Measurements from ENCODE around the gene STARD8. TPM values are rescaled to one million over a fixed set of nuclear protein-coding genes. Genes with fewer than 3 reads are reported as not detected.

The STARD8 gene
- total RNA-seq, 1 donor from 2014 or later: 2.6 TPM

DNA sequence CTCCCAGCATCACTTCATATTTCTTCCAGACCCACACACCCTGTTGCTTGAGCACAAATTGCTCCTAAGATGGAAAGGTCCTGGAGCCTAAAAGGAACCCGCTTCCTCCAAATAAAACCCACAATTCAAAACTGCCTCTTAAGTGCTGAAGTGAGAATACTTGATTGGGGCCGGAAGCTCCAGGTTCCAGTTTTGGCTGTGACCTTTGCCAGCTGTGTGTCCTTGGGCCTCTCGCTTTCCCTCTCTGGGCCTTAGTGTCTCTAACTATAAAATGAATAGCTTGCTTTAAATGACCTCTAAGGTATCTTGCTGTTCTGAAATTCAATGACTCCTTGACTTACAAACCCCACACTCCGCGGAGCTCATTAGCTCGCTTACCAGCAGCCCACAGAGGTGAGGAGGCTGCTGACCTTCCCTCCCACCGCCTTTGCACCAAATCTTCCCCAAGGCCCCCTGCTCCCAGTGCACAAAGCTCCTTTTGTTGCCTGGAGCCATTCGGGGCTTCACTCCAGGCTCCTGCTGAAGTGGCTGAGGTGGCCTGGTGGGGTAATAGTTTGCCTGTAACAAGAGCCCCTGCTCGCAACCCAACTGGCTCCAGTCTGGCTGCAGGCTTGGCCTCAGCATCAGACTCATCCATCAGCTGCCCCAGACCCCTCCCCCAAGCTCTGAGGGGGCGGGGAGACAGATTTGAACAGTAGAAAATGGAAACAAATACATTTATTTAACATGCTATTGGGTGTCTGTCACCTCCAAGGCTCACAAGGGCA lies 21.8 kb downstream of the STARD8 start:
- no peak overlapping the region for H3K4me3 Mint-ChIP-seq
- peaks cover 5% of the 10 kb centered on the region for H3K27me3 Mint-ChIP-seq (ENCODE audit: insufficient read depth)
- H3K4me1 Mint-ChIP-seq (ENCODE audit: low read depth): no peaks in the 10 kb centered on the region
- H3K9me3 Mint-ChIP-seq: no peaks in the 10 kb centered on the region
- intact Hi-C loops (cut with micrococcal nuclease): no loop called here
- no peak overlapping the region for H3K27ac Mint-ChIP-seq
- DNase-seq (ENCODE audit: low spot score): no peak
- H3K36me3 Mint-ChIP-seq (ENCODE audit: low read depth): no peaks in the 10 kb centered on the region

DNA sequence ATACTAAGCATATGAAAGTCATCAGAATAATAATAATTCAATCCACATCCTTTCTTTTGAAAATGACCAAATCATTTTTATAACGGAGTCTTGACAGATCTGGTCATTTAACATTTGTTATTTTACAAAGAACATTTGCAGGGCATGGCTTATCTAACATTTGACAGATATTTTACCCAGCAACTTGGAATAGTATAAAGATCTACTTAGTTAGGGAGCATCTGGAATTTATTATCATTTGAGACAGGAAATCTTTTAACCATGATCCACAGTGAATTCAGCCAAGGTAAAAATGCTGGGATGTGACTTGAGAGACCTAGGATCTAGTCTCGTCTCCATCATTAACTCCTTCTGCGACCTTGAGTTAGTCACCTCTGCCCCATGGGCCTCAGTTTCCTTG lies 22.4 kb downstream of the STARD8 start:
- no peak for DNase-seq (ENCODE audit: low spot score)
- intact Hi-C loops (cut with micrococcal nuclease): no loop called here
- no peak overlapping the region for H3K27ac Mint-ChIP-seq
- no peak overlapping the region for H3K4me3 Mint-ChIP-seq
- peaks cover 5% of the 10 kb centered on the region for H3K27me3 Mint-ChIP-seq (ENCODE audit: insufficient read depth)
- H3K4me1 Mint-ChIP-seq (ENCODE audit: low read depth): no peaks in the 10 kb centered on the region
- H3K36me3 Mint-ChIP-seq (ENCODE audit: low read depth): no peaks in the 10 kb centered on the region
- H3K9me3 Mint-ChIP-seq: no peaks in the 10 kb centered on the region

DNA sequence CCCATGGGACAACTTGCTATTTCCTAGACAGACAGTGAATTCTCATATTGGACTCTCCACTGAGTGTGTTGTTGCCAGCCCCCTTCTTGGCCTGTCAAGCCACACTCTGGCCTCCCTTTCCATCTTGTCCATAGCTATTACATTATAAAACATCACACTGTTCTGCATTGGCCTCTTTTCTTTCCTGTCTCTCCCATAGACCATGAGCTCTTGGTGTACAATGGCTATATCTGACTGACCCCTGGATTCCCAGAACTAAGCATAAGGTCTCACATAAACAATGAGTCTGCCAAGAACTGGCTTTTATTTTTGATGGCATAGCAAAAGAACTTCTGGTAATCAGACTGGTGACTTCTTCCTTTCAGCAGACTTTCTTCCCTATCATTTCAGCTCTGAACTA lies 23.8 kb downstream of the STARD8 start:
- Mint-ChIP-seq H3K4me3 (no peak overlapping the region), H3K36me3 (ENCODE audit: low read depth) (no peaks in the 10 kb centered on the region), H3K9me3 (no peaks in the 10 kb centered on the region), H3K4me1 (ENCODE audit: low read depth) (no peaks in the 10 kb centered on the region), H3K27ac (no peak overlapping the region), H3K27me3 (ENCODE audit: insufficient read depth) (peaks cover 4% of the 10 kb centered on the region)
- DNase-seq (ENCODE audit: low spot score): no peak
- intact Hi-C loops (cut with micrococcal nuclease): no loop called here

DNA sequence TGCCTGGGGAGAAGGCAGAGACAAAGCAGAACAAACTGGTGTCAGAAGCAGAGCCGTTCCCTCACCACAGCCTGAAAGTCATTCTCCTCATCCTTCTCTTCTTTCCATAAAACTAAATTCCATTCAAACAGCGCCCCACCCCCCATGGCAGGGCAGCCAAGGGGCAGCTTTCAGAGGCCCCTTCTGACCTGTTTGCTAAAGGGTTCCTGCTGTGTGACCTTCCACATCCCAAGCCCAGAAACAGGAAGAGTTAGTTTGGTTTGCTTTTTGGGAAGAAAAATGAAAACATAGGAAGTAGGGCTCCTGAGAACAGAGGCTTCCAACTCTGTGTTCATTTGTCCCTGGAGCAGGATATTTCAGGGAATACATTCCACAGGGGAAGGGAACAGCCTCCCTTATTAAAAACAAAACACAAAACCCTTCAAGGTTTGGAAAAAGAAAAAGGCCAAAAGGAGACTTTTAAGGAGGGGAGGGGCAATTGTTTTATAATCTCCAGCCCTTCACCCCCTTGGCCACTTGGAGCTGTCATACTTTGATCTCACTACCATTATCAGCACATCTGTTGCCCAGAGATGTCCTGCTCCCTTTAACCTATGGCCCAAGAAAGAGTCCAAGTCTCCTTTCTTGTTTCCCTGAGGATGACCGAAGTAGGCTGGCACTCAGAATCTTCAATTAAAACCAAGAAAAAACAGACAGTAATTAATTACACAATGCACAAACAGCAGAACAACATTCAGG lies 25.3 kb downstream of the STARD8 start:
- Mint-ChIP-seq H3K36me3 (ENCODE audit: low read depth) (no peaks in the 10 kb centered on the region), H3K9me3 (no peaks in the 10 kb centered on the region), H3K4me3 (no peak overlapping the region), H3K27ac (peak overlapping the region; percentile 31), H3K27me3 (ENCODE audit: insufficient read depth) (no peaks in the 10 kb centered on the region), H3K4me1 (ENCODE audit: low read depth) (no peaks in the 10 kb centered on the region)
- no peak for DNase-seq (ENCODE audit: low spot score)
- intact Hi-C loops (cut with micrococcal nuclease): no loop called here

DNA sequence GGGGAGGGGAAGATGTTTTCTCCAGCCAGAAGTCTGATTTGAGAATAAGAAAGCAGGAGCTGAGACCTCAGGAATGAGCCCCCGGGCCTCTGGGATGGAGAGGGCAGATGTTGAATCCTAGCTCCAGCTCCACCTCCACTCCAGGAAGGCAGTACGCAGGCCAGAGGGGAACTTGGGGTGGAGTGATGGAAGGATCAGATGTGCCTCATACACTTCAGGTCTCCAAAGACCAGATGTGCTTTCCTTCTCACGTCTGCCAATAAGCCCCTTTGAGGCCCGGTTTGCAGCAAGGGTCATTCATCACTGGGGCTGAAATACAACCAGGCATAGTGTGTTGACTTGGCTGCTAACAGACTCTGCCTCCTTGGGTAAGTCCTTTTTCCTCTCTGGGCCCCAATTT lies 28.1 kb downstream of the STARD8 start:
- H3K4me3 Mint-ChIP-seq: no peak overlapping the region
- H3K27ac Mint-ChIP-seq: no peak overlapping the region
- DNase-seq (ENCODE audit: low spot score): no peak
- H3K4me1 Mint-ChIP-seq (ENCODE audit: low read depth): no peaks in the 10 kb centered on the region
- intact Hi-C loops (cut with micrococcal nuclease): no loop called here
- H3K9me3 Mint-ChIP-seq: no peaks in the 10 kb centered on the region
- no peaks in the 10 kb centered on the region for H3K27me3 Mint-ChIP-seq (ENCODE audit: insufficient read depth)
- no peaks in the 10 kb centered on the region for H3K36me3 Mint-ChIP-seq (ENCODE audit: low read depth)

DNA sequence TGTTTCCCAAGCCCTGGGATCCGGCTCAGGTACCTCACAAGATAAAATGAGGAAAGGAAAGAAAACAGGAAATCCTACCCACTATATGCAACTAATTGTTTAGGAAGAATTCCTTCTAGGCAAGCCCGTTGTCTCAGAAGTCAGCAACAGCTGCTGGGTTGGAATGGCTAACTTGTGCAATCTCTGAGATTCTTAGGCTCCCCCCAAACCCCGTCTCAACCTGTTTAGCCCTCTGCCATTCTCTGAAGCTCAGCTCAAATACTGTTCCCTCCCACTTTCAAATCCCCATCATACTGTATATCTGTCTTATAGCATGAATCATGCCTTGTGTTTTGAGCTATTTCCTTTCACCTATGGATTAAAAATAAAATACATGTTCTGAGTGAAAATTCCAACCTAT lies 28.9 kb downstream of the STARD8 start:
- no peaks in the 10 kb centered on the region for H3K27me3 Mint-ChIP-seq (ENCODE audit: insufficient read depth)
- intact Hi-C loops (cut with micrococcal nuclease): no loop called here
- no peak for DNase-seq (ENCODE audit: low spot score)
- no peak overlapping the region for H3K27ac Mint-ChIP-seq
- no peak overlapping the region for H3K4me3 Mint-ChIP-seq
- H3K9me3 Mint-ChIP-seq: no peaks in the 10 kb centered on the region
- H3K36me3 Mint-ChIP-seq (ENCODE audit: low read depth): no peaks in the 10 kb centered on the region
- H3K4me1 Mint-ChIP-seq (ENCODE audit: low read depth): no peaks in the 10 kb centered on the region

DNA sequence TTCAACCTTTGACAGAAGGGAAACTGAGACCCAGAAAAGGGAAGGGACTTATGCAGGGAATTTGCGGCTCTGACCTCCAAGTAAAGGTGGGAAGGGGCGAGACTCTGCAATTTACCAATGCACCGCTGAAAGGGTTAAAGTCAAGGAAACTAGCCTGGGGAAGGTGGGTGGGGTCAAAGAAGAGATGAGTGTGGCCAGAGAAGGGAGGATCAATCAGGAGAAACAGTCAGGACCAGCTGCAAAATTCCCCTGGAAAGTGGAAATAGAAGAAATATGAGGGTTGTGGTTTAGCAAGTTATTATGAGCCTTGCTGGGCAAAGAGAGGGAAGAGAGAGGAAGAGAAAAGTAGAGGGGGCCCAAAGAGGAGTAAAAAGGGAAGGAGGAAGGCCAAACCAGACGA lies 30.5 kb downstream of the STARD8 start:
- intact Hi-C loops (cut with micrococcal nuclease): no loop called here
- Mint-ChIP-seq H3K9me3 (no peaks in the 10 kb centered on the region), H3K27ac (no peak overlapping the region), H3K4me3 (no peak overlapping the region), H3K27me3 (ENCODE audit: insufficient read depth) (no peaks in the 10 kb centered on the region), H3K36me3 (ENCODE audit: low read depth) (no peaks in the 10 kb centered on the region), H3K4me1 (ENCODE audit: low read depth) (peaks cover 4% of the 10 kb centered on the region)
- DNase-seq (ENCODE audit: low spot score): no peak

DNA sequence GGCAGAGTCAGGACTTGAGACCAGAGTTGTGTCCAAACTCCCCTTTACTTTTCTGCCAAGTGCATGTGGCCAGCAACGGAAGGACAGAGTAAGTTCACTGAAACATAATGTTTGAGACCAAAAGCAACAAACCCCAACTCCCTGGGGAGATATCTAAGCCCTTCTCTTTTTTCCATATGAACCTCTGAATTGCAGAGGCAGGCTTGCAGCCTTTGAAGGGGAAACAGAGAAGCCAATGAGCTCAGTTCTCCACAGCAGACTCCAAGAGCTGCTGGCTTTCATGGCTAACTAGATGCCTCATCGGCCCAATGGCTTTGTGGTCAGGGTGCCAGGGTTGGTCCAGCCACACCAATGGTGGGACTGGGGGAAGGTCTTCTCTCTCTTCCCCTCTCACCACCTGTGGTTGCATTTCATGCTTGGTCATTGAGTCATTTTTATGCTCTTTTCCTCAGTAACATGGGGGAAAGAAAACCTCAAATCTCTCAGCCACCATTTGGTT lies 34.0 kb downstream of the STARD8 start:
- Mint-ChIP-seq H3K9me3 (no peaks in the 10 kb centered on the region), H3K36me3 (ENCODE audit: low read depth) (no peaks in the 10 kb centered on the region), H3K27me3 (ENCODE audit: insufficient read depth) (no peaks in the 10 kb centered on the region), H3K4me3 (no peak overlapping the region), H3K4me1 (ENCODE audit: low read depth) (peaks cover 28% of the 10 kb centered on the region), H3K27ac (no peak overlapping the region)
- intact Hi-C loops (cut with micrococcal nuclease): loop anchor here (5.0 kb wide), 1 partner anchor 109 kb away; no protein-coding TSS in a partner anchor
- DNase-seq (ENCODE audit: low spot score): no peak

DNA sequence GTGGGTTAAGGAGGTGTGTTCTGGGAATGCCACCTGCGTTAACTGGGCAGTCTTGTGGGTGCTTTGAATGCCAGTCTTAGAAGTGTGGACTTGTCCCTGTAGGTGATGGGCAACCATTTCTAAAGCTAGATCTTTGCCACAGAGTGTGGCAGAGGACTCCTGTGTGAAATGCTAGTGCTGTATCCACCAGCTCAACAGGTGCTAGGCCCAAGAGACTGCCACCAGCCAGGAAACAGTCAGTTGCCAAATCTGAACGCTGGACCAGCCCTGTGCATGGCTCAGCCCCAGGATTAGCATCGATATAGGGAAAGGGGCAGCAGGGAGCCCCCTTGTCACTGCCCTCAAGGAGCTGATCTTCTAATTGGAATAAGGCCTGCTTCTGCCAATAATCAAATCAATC lies 35.3 kb downstream of the STARD8 start:
- no peak for DNase-seq (ENCODE audit: low spot score)
- Mint-ChIP-seq H3K4me1 (ENCODE audit: low read depth) (peaks cover 38% of the 10 kb centered on the region), H3K9me3 (no peaks in the 10 kb centered on the region), H3K4me3 (no peak overlapping the region), H3K27me3 (ENCODE audit: insufficient read depth) (no peaks in the 10 kb centered on the region), H3K27ac (no peak overlapping the region), H3K36me3 (ENCODE audit: low read depth) (no peaks in the 10 kb centered on the region)
- intact Hi-C loops (cut with micrococcal nuclease): loop anchor here (5.0 kb wide), 1 partner anchor 110 kb away; no protein-coding TSS in a partner anchor

DNA sequence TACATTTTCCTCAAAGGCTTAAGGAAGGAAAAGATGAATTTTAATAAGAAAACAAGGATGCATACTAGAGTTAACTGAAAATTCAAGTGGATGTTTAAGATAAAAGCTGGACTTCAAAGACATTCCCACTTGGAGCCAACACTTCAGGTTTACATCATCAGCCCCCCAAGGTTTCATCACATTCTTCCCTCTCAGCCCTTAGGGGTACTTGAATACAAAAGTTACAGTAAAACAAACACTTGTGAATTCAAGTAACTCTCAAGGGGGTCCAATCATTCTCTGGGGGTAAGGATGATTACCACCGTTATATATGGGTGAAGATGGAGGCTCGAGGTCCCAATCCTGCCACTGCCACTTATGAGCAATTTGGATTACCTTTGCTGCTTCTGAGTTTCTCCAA lies 36.1 kb downstream of the STARD8 start:
- Mint-ChIP-seq H3K36me3 (ENCODE audit: low read depth) (no peaks in the 10 kb centered on the region), H3K27ac (no peak overlapping the region), H3K9me3 (no peaks in the 10 kb centered on the region), H3K4me3 (no peak overlapping the region), H3K27me3 (ENCODE audit: insufficient read depth) (no peaks in the 10 kb centered on the region), H3K4me1 (ENCODE audit: low read depth) (peaks cover 38% of the 10 kb centered on the region)
- intact Hi-C loops (cut with micrococcal nuclease): loop anchor here (5.0 kb wide), 1 partner anchor 111 kb away; no protein-coding TSS in a partner anchor
- DNase-seq (ENCODE audit: low spot score): no peak

DNA sequence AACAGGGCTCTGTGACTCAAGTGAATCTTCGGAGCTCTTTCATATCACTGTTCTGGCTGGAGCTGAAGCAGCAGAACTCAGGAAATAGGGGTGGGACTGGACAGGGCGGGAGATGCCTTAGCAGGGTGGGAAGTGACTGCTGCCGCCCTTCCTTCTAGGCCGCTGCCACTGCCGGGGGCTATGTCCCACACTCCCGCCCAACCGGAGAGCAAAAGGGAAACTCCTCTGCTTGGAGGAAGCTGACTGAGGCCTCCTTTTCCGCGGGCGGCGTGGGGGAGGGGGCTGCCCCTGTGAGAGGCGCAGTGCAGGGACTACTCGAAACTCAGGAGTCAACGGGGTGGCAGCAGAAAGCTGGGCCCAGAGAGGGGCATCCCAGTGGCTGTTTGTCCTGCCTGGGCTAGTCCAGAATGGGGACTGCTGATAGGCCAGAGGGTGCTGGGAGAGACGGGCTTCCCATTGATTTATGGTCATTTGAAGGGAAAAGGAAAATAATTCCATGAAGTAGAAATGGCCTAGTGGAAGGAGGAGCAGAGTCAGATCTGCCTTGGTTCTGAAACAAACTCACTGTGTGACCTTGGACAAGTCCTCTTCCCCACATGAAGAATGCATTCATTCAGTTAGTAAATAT lies 36.9 kb downstream of the STARD8 start:
- Mint-ChIP-seq H3K27me3 (ENCODE audit: insufficient read depth) (no peaks in the 10 kb centered on the region), H3K36me3 (ENCODE audit: low read depth) (no peaks in the 10 kb centered on the region), H3K9me3 (no peaks in the 10 kb centered on the region), H3K4me1 (ENCODE audit: low read depth) (peaks cover 38% of the 10 kb centered on the region), H3K4me3 (peak overlapping the region; percentile 39), H3K27ac (peak overlapping the region; percentile 18)
- intact Hi-C loops (cut with micrococcal nuclease): loop anchor here (5.0 kb wide), 1 partner anchor 112 kb away; no protein-coding TSS in a partner anchor
- DNase-seq (ENCODE audit: low spot score): no peak

DNA sequence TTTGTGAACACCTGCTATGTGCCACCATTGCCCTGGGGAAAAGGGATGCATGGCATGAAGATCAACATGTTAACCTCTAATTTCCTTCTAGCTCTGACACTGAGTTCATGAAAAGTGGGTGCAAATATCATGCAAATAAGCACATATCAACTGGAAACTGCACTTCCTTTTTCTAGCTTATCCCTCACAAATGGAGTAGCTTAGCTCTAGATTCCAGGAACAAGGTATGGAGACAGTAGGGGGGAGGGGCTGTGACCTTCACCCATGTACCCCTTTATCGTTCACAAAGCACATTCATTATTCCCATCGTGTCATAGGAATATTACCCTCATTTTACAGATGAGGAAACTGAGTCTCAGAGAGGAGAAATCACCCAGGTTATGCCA lies 37.4 kb downstream of the STARD8 start:
- no peak for DNase-seq (ENCODE audit: low spot score)
- Mint-ChIP-seq H3K27ac (peak overlapping the region; percentile 18), H3K4me1 (ENCODE audit: low read depth) (peaks cover 38% of the 10 kb centered on the region), H3K27me3 (ENCODE audit: insufficient read depth) (no peaks in the 10 kb centered on the region), H3K36me3 (ENCODE audit: low read depth) (no peaks in the 10 kb centered on the region), H3K4me3 (peak overlapping the region; percentile 39), H3K9me3 (no peaks in the 10 kb centered on the region)
- intact Hi-C loops (cut with micrococcal nuclease): loop anchor here (5.0 kb wide), 1 partner anchor 113 kb away; no protein-coding TSS in a partner anchor

DNA sequence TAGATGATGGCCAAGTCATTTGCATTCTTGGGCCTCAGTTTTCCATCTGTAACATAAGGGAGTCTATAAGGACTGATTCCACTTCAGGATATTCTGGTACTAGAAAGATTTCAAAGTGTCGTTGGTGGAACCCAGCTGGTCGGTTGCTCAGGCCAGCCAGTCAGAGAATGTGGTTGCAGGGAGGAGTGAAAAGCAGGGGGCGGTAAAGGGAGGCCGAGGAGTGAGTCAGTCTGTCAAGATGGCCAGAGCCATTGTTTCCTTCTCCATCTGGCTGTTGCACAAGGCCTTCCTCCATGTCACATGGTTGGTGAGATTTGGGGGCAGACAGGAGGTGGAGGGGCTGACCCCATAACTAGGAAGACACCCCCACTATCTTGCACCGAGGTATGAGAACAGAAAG lies 38.2 kb downstream of the STARD8 start:
- no peaks in the 10 kb centered on the region for H3K36me3 Mint-ChIP-seq (ENCODE audit: low read depth)
- H3K4me3 Mint-ChIP-seq: peak overlapping the region; percentile 84
- no peaks in the 10 kb centered on the region for H3K27me3 Mint-ChIP-seq (ENCODE audit: insufficient read depth)
- DNase-seq (ENCODE audit: low spot score): no peak
- H3K4me1 Mint-ChIP-seq (ENCODE audit: low read depth): peaks cover 38% of the 10 kb centered on the region
- intact Hi-C loops (cut with micrococcal nuclease): loop anchor here (1.0 kb wide), 1 partner anchor 9 kb away; no protein-coding TSS in a partner anchor
- H3K9me3 Mint-ChIP-seq: no peaks in the 10 kb centered on the region
- peak overlapping the region; percentile 81 for H3K27ac Mint-ChIP-seq
